Ovary (tissue), 9 donors: ENCODE measurements around the gene PEA15. TPM values are rescaled to one million over a fixed set of nuclear protein-coding genes. Genes with fewer than 3 reads are reported as not detected.

Experiments used
- DNase-seq, 5 donors: peaks; one replicate each; pipeline ENCODE4 v3.0.0-alpha.2; 2019 to 2020
- H3K27ac ChIP-seq, 2 donors: fragments of 200-600 bp; one replicate each; pipeline versions ENCODE4 v1.5.1 to v1.8.0; 2019 to 2022
- H3K27me3 ChIP-seq: fragments of 200-600 bp; one replicate; pipeline ENCODE4 v1.8.0; 2022
- H3K36me3 ChIP-seq: fragments of 200-600 bp; sonication (generic); one replicate; pipeline ENCODE4 v1.5.1; 2019
- H3K4me1 ChIP-seq: one replicate; pipeline ENCODE4 v1.8.1; 2013; ENCODE audit warnings: mild to moderate bottlenecking, moderate library complexity; ENCODE audit not compliant: insufficient read depth
- H3K4me3 ChIP-seq: fragments of 200-600 bp; sonication (generic); one replicate; pipeline ENCODE4 v1.5.1; 2017
- H3K9me3 ChIP-seq, 2 donors: fragments of 200-600 bp in 1 of 2; sonication (generic) in 1 of 2; one replicate each; pipeline versions ENCODE4 v1.5.1 to v1.8.1; 2013 to 2019; ENCODE audit warnings: mild to moderate bottlenecking in 1 of 2, moderate library complexity in 1 of 2
- CTCF ChIP-seq, 3 donors: fragments of 450-650 bp in 2 of 3; fragments of 200-600 bp in 1 of 3; IDR thresholded peaks; one replicate each; pipeline versions ENCODE4 v1.5.1 to v1.8.0; 2016 to 2022; ENCODE audit warnings: antibody characterized with exemption in 3 of 3, mild to moderate bottlenecking in 1 of 3
- EP300 ChIP-seq: sonication (generic); formaldehyde crosslinking; IDR thresholded peaks from one replicate; pipeline ENCODE4 v1.6.1; 2017; ENCODE audit warnings: antibody characterized with exemption
- POLR2A ChIP-seq: fragments of 450-650 bp; IDR thresholded peaks from one replicate; pipeline ENCODE4 v1.6.1; 2017; ENCODE audit warnings: antibody characterized with exemption, mild to moderate bottlenecking, moderate library complexity
- WGBS, 3 donors: extraction: QIAGEN DNeasy Blood & Tissue Kit in 1 of 3; methylation state at CpG; one replicate each; pipeline versions ENCODE4 v1.1.5 to v1.1.7; 2013 to 2017; 5-methylcytosine and 5-hydroxymethylcytosine counted together
- intact Hi-C, 4 donors: fragments of 100-400 bp; cut with DNase I; formaldehyde crosslinking; loops; one replicate each; pipeline versions ENCODE4 v1.11.0 to v1.15.1; 2022 to 2023
- polyA plus RNA-seq, 2 donors: library from polyadenylated mRNA; stranded (reverse); fragments of 200-250 nt in 1 of 2; fragments of 350-450 nt in 1 of 2; fragmentation: Illumina TruSeq in 1 of 2; extraction: RNeasy Lipid Tissue Mini Kit (QIAGEN cat#74804) in 1 of 2; gene quantifications; one replicate each; pipeline ENCODE4 v1.2.3, GENCODE V29; 2013 to 2014
- total RNA-seq, 7 donors: library from RNA; depleted of rRNA in 2 of 7; stranded (reverse); fragments of >200 nt in 2 of 7; fragmentation: NEBNext Ultra II Directional in 3 of 7; extraction: Animal tissue kit (Norgen Biotek cat#: 25700) in 3 of 7; gene quantifications; one replicate each; pipeline versions ENCODE4 v1.1.0 to v1.2.4, GENCODE V29; 2016 to 2023
- donor health status: DM: no; HTN: no; CAD: no; lungs with moderate emphysema.
- donor health status: DM: no; HTN: no; CAD: no.
- donor health status: Bipolar disorder and iron deficiency.
- donor health status: DM: yes; HTN: yes; CAD: no.
- donor health status: DM: no; HTN: no; CAD: no.
- donor health status: DM: yes; HTN: yes; CAD: no.

The PEA15 gene
- total and polyA plus RNA-seq, 9 donors, result 38.4 to 530 (median 135) TPM

- H3K36me3 ChIP-seq, result no peaks in the 10 kb centered on the region
- DNase-seq, result no peak
- 91 to 97% (median 96%) methylated on average over 6 of the region's 6 CpGs for WGBS, 3 donors
- TF ChIP-seq POLR2A (no peak), CTCF (IDR thresholded peaks at IDR 0.05) (no peak), EP300 (no peak)
- no peak overlapping the region for H3K4me3 ChIP-seq
- no peaks in the 10 kb centered on the region for H3K9me3 ChIP-seq
- intact Hi-C loops, result loop anchor here in 3 of 4 donors (10.0 kb wide), 3 partner anchors 63 to 163 kb away; partner anchors contain the start of genes CASQ1 (in 2 of the 3) and IGSF8 (in 1 of the 3)
- H3K27ac ChIP-seq, result no peak overlapping the region
- H3K27me3 ChIP-seq, result no peaks in the 10 kb centered on the region
- peaks cover 5% of the 10 kb centered on the region for H3K4me1 ChIP-seq
Observed at GRCh38 chr1:160257411-160258015, 52.3 kb downstream of the PEA15 start.

GRCh38 chr1:160258177-160258798 lies 53.1 kb downstream of the PEA15 start:
- Histone ChIP-seq H3K36me3 (no peaks in the 10 kb centered on the region), H3K4me1 (peaks cover 9% of the 10 kb centered on the region), H3K4me3 (no peak overlapping the region), H3K27me3 (no peaks in the 10 kb centered on the region), H3K27ac (no peak overlapping the region), H3K9me3 (no peaks in the 10 kb centered on the region)
- DNase-seq, result no peak
- intact Hi-C loops, result loop anchor here in 3 of 4 donors (10.0 kb wide), 3 partner anchors 63 to 163 kb away; partner anchors contain the start of genes CASQ1 (in 2 of the 3) and IGSF8 (in 1 of the 3)
- TF ChIP-seq CTCF (IDR thresholded peaks at IDR 0.05) (no peak), POLR2A (no peak), EP300 (no peak)
- 93 to 94% (median 94%) methylated on average over 7 of the region's 7 CpGs for whole genome bisulfite sequencing, 3 donors

GRCh38 chr1:160260406-160261382 lies 55.5 kb downstream of the PEA15 start:
- H3K9me3 ChIP-seq, result no peaks in the 10 kb centered on the region
- H3K27me3 ChIP-seq, result no peaks in the 10 kb centered on the region
- WGBS, 3 donors, result 6 to 11% (median 10%) methylated on average over 6 of the region's 6 CpGs
- H3K27ac ChIP-seq, result peak overlapping the region; percentile 91 to 93
- DNase-seq, result no peak
- intact Hi-C loops, result loop anchor here in 1 of 4 donors (5.0 kb wide), 1 partner anchor 158 kb away; no protein-coding TSS in a partner anchor
- TF ChIP-seq CTCF (IDR thresholded peaks at IDR 0.05), result no peak
- TF ChIP-seq POLR2A, result no peak
- no peak for TF ChIP-seq EP300
- H3K4me1 ChIP-seq, result peaks cover 9% of the 10 kb centered on the region
- no peaks in the 10 kb centered on the region for H3K36me3 ChIP-seq
- peak overlapping the region; percentile 91 for H3K4me3 ChIP-seq

GRCh38 chr1:160261556-160261892 lies 56.3 kb downstream of the PEA15 start:
- Histone ChIP-seq H3K9me3 (no peaks in the 10 kb centered on the region), H3K27me3 (no peaks in the 10 kb centered on the region), H3K27ac (peak overlapping the region; percentile 91 to 93), H3K36me3 (no peaks in the 10 kb centered on the region), H3K4me3 (peak overlapping the region; percentile 91), H3K4me1 (peaks cover 9% of the 10 kb centered on the region)
- intact Hi-C loops, result loop anchor here in 1 of 4 donors (5.0 kb wide), 1 partner anchor 159 kb away; no protein-coding TSS in a partner anchor
- TF ChIP-seq CTCF (IDR thresholded peaks at IDR 0.05), result no peak
- 0% methylated on average over 8 of the region's 8 CpGs for WGBS, 3 donors
- DNase-seq, result peak in 2 of 5 donors; percentile 26 to 60
